ENCODE measurements around the gene STXBP4. TPM values are rescaled to one million over a fixed set of nuclear protein-coding genes. Genes with fewer than 3 reads are reported as not detected.

STXBP4 gene
- total RNA-seq, 1 donor from 2014 or later: 2.1 TPM

DNA sequence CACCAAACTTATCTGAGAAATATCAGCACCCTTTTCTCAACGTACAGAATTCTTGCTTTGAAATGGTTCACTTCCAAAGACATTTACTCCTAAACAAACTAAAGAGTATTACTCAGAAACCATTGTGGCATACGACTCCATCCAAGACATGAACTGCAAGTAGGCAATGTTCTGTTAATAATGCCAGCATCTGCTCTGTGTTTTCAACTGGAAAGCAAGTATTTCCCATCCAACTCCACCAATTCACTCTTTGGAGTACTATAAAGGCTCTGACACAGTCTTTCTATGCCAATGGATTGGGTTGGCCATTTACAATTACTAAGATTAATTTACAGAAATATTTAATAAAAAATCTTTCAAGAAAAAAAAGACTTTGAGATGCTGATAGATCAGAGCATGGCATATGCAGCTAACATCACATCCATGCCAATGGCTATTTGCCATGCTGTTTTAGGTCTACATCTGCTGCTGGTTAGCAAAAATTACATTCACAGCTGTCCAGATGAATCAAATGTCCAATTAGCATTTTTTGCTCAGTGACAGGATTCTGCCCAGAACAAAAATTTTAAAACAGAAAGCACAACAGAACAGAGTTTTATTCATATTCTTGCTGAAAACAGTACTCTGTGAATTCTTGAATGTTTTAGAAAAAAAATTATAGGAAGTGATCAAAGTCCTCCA, 230.3 kb downstream of the STXBP4 start:
- Histone ChIP-seq H3K4me3 (ENCODE audit: low read depth, low read length) (no peak overlapping the region), H3K36me3 (ENCODE audit: control insufficient read depth, insufficient read depth, low read length) (no peaks in the 10 kb centered on the region), H3K27me3 (ENCODE audit: control insufficient read depth, insufficient read depth, low read length) (no peaks in the 10 kb centered on the region)
- no peak for FAIRE-seq
- DNase-seq (ENCODE audit: low read depth): no peak
- TF ChIP-seq, protein P1, sequence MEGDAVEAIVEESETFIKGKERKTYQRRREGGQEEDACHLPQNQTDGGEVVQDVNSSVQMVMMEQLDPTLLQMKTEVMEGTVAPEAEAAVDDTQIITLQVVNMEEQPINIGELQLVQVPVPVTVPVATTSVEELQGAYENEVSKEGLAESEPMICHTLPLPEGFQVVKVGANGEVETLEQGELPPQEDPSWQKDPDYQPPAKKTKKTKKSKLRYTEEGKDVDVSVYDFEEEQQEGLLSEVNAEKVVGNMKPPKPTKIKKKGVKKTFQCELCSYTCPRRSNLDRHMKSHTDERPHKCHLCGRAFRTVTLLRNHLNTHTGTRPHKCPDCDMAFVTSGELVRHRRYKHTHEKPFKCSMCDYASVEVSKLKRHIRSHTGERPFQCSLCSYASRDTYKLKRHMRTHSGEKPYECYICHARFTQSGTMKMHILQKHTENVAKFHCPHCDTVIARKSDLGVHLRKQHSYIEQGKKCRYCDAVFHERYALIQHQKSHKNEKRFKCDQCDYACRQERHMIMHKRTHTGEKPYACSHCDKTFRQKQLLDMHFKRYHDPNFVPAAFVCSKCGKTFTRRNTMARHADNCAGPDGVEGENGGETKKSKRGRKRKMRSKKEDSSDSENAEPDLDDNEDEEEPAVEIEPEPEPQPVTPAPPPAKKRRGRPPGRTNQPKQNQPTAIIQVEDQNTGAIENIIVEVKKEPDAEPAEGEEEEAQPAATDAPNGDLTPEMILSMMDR (IDR thresholded peaks at IDR 0.05; ENCODE audit: insufficient read depth, low read length, severe bottlenecking): no peak

DNA sequence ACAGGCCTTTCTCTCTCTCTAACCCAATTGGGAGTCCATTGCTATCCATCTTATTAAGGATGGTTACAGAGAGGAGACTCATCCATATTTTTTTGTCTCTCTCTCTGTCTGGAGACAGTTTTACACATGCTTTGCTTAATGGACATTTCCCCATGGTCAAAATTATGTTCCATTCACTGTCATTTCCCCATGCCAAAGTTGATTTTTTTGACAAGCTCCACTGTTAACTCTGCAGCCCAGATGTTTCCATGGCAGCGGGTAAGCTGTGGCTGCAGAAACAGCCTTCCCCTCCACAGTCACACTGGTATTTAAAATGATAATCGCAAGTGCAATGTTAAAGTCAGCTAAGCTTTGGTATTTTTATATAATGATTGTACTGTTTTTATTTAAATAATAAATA, 232.3 kb downstream of the STXBP4 start:
- no peak for DNase-seq (ENCODE audit: low read depth)

DNA sequence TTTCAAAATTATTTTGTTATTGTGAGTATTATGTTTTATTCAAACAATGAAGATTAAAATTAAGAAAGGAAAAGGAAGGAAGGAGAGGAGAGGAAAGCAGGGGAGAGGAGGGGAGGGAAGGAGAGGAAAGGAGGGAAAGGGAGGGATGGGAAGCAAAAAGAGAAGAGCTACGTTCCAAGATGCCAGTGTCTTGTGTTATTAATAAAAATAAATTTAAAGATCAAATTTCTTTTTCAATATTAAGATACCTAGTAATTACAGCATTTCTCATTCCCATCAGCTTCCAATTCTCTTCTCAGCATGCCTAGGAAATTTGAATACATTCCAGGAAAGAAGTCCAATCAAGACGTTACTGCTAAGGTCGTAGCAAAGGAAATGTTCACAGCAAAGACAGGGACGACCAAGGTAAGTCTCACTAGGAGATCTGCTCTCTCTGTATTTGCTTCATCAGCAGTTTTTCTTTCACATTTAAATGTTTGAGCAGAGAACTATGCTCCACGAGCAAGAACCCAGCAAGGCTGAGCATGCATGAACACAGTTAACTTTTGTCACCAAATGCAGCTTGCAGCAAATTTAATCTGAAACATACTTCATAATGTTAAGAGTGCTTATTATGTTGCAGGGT, 232.9 kb downstream of the STXBP4 start:
- TF ChIP-seq, protein P1 (IDR thresholded peaks at IDR 0.05; ENCODE audit: insufficient read depth, low read length, severe bottlenecking): no peak
- FAIRE-seq (no peak), DNase-seq (ENCODE audit: low read depth) (no peak)
- Histone ChIP-seq H3K4me3 (ENCODE audit: low read depth, low read length) (no peak overlapping the region), H3K36me3 (ENCODE audit: control insufficient read depth, insufficient read depth, low read length) (no peaks in the 10 kb centered on the region), H3K27me3 (ENCODE audit: control insufficient read depth, insufficient read depth, low read length) (no peaks in the 10 kb centered on the region)

More for the DNA sequence above, 232.3 kb downstream of the STXBP4 start:
- H3K36me3 ChIP-seq (ENCODE audit: control insufficient read depth, insufficient read depth, low read length): no peaks in the 10 kb centered on the region
- H3K27me3 ChIP-seq (ENCODE audit: control insufficient read depth, insufficient read depth, low read length): no peaks in the 10 kb centered on the region
- no peak for FAIRE-seq
- TF ChIP-seq, protein P1 (IDR thresholded peaks at IDR 0.05; ENCODE audit: insufficient read depth, low read length, severe bottlenecking): no peak
- H3K4me3 ChIP-seq (ENCODE audit: low read depth, low read length): no peak overlapping the region

DNA sequence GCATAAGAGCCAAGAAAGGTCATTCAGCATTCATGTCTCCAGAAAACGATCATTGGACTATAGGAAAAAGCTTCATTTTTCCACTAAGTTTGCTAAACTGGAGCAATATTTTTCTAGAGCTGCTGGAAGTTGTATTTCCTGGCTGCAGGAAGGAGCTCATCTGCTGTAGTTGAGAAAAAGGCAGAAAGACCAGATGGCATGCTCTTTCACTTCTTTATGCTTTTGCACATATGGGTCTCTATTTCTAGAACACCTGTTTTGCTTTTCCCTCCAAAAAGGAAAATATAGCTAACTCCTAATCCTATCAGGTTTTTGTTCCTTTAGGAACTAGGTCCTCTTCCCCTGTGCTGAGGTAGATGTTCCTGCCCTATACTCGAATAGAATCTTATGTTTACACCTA, 234.3 kb downstream of the STXBP4 start:
- Histone ChIP-seq H3K27me3 (ENCODE audit: control insufficient read depth, insufficient read depth, low read length) (no peaks in the 10 kb centered on the region), H3K36me3 (ENCODE audit: control insufficient read depth, insufficient read depth, low read length) (no peaks in the 10 kb centered on the region), H3K4me3 (ENCODE audit: low read depth, low read length) (no peak overlapping the region)
- FAIRE-seq: no peak
- TF ChIP-seq, protein P1 (IDR thresholded peaks at IDR 0.05; ENCODE audit: insufficient read depth, low read length, severe bottlenecking): no peak
- DNase-seq (ENCODE audit: low read depth): no peak

DNA sequence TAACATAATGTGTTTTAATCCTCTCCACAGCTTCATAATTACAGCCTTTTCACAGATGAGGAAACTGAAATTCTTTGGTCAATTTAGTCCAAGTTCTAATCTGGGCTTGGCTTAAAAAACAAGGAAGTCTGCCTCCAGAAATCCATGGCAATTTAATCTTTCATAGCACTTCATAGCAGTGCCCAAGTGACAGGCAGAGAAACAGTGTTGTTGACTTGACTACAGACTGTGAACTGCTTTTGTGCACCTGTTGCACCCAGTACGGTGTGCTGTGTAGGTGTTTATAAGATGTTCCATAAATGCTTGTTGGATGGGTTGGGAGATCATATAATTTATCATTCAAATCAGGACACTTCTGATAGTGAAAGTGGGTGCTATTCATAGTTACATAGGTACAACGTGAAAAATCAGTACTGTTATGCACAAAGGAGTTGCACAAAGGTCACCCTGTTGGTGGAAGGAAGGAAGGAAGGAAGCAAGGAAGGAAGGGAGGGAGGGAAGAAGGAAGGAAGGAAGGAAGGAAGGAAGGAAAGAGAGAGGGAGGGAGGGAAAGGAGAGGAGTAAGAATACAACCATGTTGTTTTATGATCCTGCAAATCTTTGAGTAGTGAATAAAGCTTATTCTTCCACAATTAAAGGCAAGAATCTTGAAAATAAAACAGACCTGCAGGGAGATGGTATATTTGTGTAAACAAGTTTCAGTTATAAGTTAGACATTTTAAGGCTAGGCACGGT, 239.7 kb downstream of the STXBP4 start:
- no peak for DNase-seq (ENCODE audit: low read depth)
- H3K27me3 ChIP-seq (ENCODE audit: control insufficient read depth, insufficient read depth, low read length): no peaks in the 10 kb centered on the region
- no peak overlapping the region for H3K4me3 ChIP-seq (ENCODE audit: low read depth, low read length)
- H3K36me3 ChIP-seq (ENCODE audit: control insufficient read depth, insufficient read depth, low read length): no peaks in the 10 kb centered on the region
- FAIRE-seq: no peak
- TF ChIP-seq, protein P1 (IDR thresholded peaks at IDR 0.05; ENCODE audit: insufficient read depth, low read length, severe bottlenecking): no peak
